Loucy (cell line): Measurements from ENCODE around the gene LRRC47.

Source experiments
- H2AFZ ChIP-seq: fragments of 200-600 bp; sonication (generic); 2 replicates; pipeline ENCODE4 v1.6.0; 2016; ENCODE audit warnings: antibody characterized with exemption, mild to moderate bottlenecking, low read length, moderate library complexity
- H3F3A ChIP-seq: fragments of 200-600 bp; 2 replicates; pipeline ENCODE4 v1.6.0; 2016; ENCODE audit warnings: antibody characterized with exemption, low read depth, mild to moderate bottlenecking
- H3K27me3 ChIP-seq: fragments of 200-600 bp; sonication (generic); 2 replicates; pipeline ENCODE4 v1.6.1; 2014; ENCODE audit warnings: low read length, mild to moderate bottlenecking; ENCODE audit not compliant: insufficient read depth, poor library complexity, severe bottlenecking
- H3K36me3 ChIP-seq: fragments of 200-600 bp; sonication (generic); 2 replicates; pipeline ENCODE4 v1.6.1; 2016; ENCODE audit warnings: low read length; ENCODE audit not compliant: insufficient read depth
- H3K4me1 ChIP-seq: fragments of 200-600 bp; sonication (generic); 2 replicates; pipeline ENCODE4 v1.5.1; 2014; ENCODE audit warnings: low read length, mild to moderate bottlenecking; ENCODE audit not compliant: insufficient read depth, poor library complexity, severe bottlenecking
- H3K4me2 ChIP-seq: fragments of 200-600 bp; sonication (generic); 2 replicates; pipeline ENCODE4 v1.6.0; 2014; ENCODE audit warnings: antibody characterized with exemption, low read length, low read depth, mild to moderate bottlenecking; ENCODE audit not compliant: poor library complexity, severe bottlenecking
- H3K4me3 ChIP-seq: fragments of 200-600 bp; sonication (generic); 2 replicates; pipeline ENCODE4 v1.5.1; 2014; ENCODE audit warnings: low read length, mild to moderate bottlenecking, mixed read lengths; ENCODE audit not compliant: poor library complexity, severe bottlenecking
- H3K79me2 ChIP-seq: fragments of 200-600 bp; sonication (generic); 2 replicates; pipeline ENCODE4 v1.6.1; 2014; ENCODE audit warnings: low read length; ENCODE audit not compliant: insufficient read depth
- H3K9ac ChIP-seq: fragments of 200-600 bp; sonication (generic); 2 replicates; pipeline ENCODE4 v1.6.0; 2014; ENCODE audit warnings: mild to moderate bottlenecking, low read depth, low read length, moderate library complexity; ENCODE audit not compliant: poor library complexity, severe bottlenecking
- H3K9me2 ChIP-seq: fragments of 200-600 bp; sonication (generic); replicated peaks from 2 replicates; pipeline ENCODE4 v1.6.1; 2016; ENCODE audit warnings: low read depth, low read length, mixed read lengths
- H3K9me3 ChIP-seq: fragments of 200-600 bp; sonication (generic); 2 replicates; pipeline ENCODE4 v1.6.1; 2014; ENCODE audit warnings: mild to moderate bottlenecking, antibody characterized with exemption, low read length, low read depth; ENCODE audit not compliant: insufficient read depth
- H4K20me1 ChIP-seq: fragments of 200-600 bp; sonication (generic); 2 replicates; pipeline ENCODE4 v1.6.0; 2014; ENCODE audit warnings: antibody characterized with exemption, low read length, mild to moderate bottlenecking; ENCODE audit not compliant: insufficient read depth, poor library complexity, severe bottlenecking
- EZH2phosphoT487 ChIP-seq: fragments of 200-600 bp; IDR thresholded peaks from 2 replicates; pipeline ENCODE4 v1.6.1; 2018; ENCODE audit warnings: antibody characterized with exemption, mild to moderate bottlenecking, moderate library complexity, borderline replicate concordance
- TF ChIP-seq, protein P1 (sequence below): fragments of 200-600 bp; sonication (generic); conservative IDR thresholded peaks from 2 replicates; pipeline ENCODE4 v1.5.1; 2014; ENCODE audit warnings: mild to moderate bottlenecking, antibody characterized with exemption, low read length

The LRRC47 gene

GRCh38 chr1:3821004-3821403, 24.7 kb upstream of the LRRC47 start:
- Histone ChIP-seq H3K27me3 (no peaks in the 10 kb centered on the region), H3F3A (no peaks in the 10 kb centered on the region), H3K4me2 (no peak overlapping the region), H3K4me3 (no peak overlapping the region), H3K4me1 (no peaks in the 10 kb centered on the region), H2AFZ (no peak overlapping the region), H3K36me3 (peaks cover 4% of the 10 kb centered on the region; the same call in 1 of the 2 replicates), H3K9ac (no peak overlapping the region), H4K20me1 (no peaks in the 10 kb centered on the region), H3K79me2 (no peaks in the 10 kb centered on the region), H3K9me3 (no peaks in the 10 kb centered on the region), H3K9me2 (no peaks in the 10 kb centered on the region)
- no peak for TF ChIP-seq EZH2phosphoT487
- TF ChIP-seq, protein P1, sequence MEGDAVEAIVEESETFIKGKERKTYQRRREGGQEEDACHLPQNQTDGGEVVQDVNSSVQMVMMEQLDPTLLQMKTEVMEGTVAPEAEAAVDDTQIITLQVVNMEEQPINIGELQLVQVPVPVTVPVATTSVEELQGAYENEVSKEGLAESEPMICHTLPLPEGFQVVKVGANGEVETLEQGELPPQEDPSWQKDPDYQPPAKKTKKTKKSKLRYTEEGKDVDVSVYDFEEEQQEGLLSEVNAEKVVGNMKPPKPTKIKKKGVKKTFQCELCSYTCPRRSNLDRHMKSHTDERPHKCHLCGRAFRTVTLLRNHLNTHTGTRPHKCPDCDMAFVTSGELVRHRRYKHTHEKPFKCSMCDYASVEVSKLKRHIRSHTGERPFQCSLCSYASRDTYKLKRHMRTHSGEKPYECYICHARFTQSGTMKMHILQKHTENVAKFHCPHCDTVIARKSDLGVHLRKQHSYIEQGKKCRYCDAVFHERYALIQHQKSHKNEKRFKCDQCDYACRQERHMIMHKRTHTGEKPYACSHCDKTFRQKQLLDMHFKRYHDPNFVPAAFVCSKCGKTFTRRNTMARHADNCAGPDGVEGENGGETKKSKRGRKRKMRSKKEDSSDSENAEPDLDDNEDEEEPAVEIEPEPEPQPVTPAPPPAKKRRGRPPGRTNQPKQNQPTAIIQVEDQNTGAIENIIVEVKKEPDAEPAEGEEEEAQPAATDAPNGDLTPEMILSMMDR, result no peak

DNA sequence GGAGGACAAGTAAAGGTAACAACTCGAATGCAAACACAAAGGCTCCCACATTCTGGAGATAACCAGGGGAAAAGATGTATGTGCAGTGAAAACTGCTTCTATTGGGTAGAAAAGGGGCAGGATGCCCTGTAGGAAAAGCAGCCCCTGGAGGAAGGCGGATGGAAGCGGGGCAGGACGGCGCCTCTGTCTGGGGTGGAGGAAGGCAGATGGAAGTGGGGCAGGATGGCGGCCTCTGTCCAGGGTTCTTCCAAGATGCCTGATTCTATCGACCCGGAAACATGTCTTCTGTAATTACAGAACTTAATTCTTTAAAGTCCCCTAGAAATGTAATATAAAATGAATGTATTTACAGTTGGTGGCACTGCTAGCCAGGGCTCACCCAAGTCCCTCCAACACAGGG, 24.0 kb upstream of the LRRC47 start:
- H3K9me2 ChIP-seq, result no peaks in the 10 kb centered on the region
- TF ChIP-seq EZH2phosphoT487, result no peak
- TF ChIP-seq, protein P1, result no peak
- H3K4me2 ChIP-seq, result no peak overlapping the region
- no peak overlapping the region for H3K4me3 ChIP-seq
- H3K27me3 ChIP-seq, result no peaks in the 10 kb centered on the region
- no peaks in the 10 kb centered on the region for H3K4me1 ChIP-seq
- H3K9me3 ChIP-seq, result no peaks in the 10 kb centered on the region
- no peaks in the 10 kb centered on the region for H3K79me2 ChIP-seq
- no peak overlapping the region for H3K9ac ChIP-seq
- no peaks in the 10 kb centered on the region for H3F3A ChIP-seq
- H4K20me1 ChIP-seq, result no peaks in the 10 kb centered on the region
- no peak overlapping the region for H2AFZ ChIP-seq
- peaks cover 2% of the 10 kb centered on the region; the same call in 1 of the 2 replicates for H3K36me3 ChIP-seq

DNA sequence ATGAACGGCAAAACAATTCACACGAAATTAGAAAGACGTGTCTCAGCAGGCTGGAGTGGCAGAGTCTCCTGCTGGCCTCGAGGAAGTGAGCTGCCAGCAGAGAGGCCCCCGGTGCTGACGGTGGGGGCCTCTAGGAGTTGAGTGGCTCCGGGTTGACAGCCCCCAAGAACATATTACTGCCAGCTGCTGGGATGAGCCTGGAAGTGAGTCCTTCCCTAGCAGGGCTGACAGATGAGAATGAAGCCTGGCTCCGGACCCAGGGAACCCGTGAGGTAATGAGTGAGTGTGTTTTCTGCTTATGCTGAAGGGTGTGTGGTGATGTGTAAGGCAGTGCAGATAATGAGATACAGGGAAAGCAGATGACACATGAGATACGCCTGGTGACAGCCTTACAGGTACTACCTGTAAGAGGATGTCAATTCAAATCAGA, 23.5 kb upstream of the LRRC47 start:
- Histone ChIP-seq H4K20me1 (no peaks in the 10 kb centered on the region), H3K4me2 (no peak overlapping the region), H3F3A (no peaks in the 10 kb centered on the region), H3K36me3 (no peaks in the 10 kb centered on the region), H3K9ac (no peak overlapping the region), H2AFZ (no peak overlapping the region), H3K79me2 (no peaks in the 10 kb centered on the region), H3K9me3 (no peaks in the 10 kb centered on the region), H3K27me3 (no peaks in the 10 kb centered on the region), H3K4me3 (no peak overlapping the region), H3K9me2 (no peaks in the 10 kb centered on the region), H3K4me1 (no peaks in the 10 kb centered on the region)
- TF ChIP-seq, protein P1, result no peak
- TF ChIP-seq EZH2phosphoT487, result no peak
